ENCODE measurements around the gene PRSS12. TPM values are rescaled to one million over a fixed set of nuclear protein-coding genes. Genes with fewer than 3 reads are reported as not detected.

Gene PRSS12
- total RNA-seq, 1 experiment from 2014 or later, result 11.3 TPM

- peaks cover 20% of the 10 kb centered on the region for H3K36me3 ChIP-seq (ENCODE audit: low read depth)
- no peak for DNase-seq
- BruUV-seq (replicated peaks), result no TSS peak
- peaks cover 27% of the 10 kb centered on the region for H3K79me2 ChIP-seq (ENCODE audit: low read depth)
- peak overlapping the region; percentile 75 for H3K4me2 ChIP-seq
- ChIA-PET POLR2A (ENCODE audit: unreplicated experiment) (no interaction called here), CTCF (no interaction called here)
- H2AFZ ChIP-seq, result no peak overlapping the region
- peak overlapping the region; percentile 88 for H3K27ac ChIP-seq
- no peaks in the 10 kb centered on the region for H3K9me3 ChIP-seq (ENCODE audit: insufficient read depth, low read depth)
- intact Hi-C loops (cut with micrococcal nuclease; ENCODE audit: unreplicated experiment), result loop anchor here (1.0 to 10.0 kb wide), 3 partner anchors 70 to 403 kb away; partner anchors contain the start of gene METTL14
- peaks cover 23% of the 10 kb centered on the region for H3K4me1 ChIP-seq (replicated peaks; ENCODE audit: insufficient read depth)
- no peak overlapping the region for H3K4me3 ChIP-seq
- no peaks in the 10 kb centered on the region for H3K9me2 ChIP-seq (ENCODE audit: insufficient read depth)
- peaks cover 46% of the 10 kb centered on the region for H3F3A ChIP-seq (ENCODE audit: insufficient read depth, low read depth)
- peaks cover 6% of the 10 kb centered on the region for H4K20me1 ChIP-seq (ENCODE audit: insufficient read depth)
- no peak for TF ChIP-seq EZH2 (IDR thresholded peaks at IDR 0.05; ENCODE audit: low read depth)
- H3K27me3 ChIP-seq (ENCODE audit: insufficient read depth, low read depth), result no peaks in the 10 kb centered on the region
Measured at GRCh38 chr4:118281611-118282442, 71.0 kb downstream of the PRSS12 start.

GRCh38 chr4:118280501-118281218 lies 72.1 kb downstream of the PRSS12 start:
- peaks cover 20% of the 10 kb centered on the region for H3K36me3 ChIP-seq (ENCODE audit: low read depth)
- peak; percentile 54 for TF ChIP-seq CTCF (conservative IDR thresholded peaks at IDR 0.05)
- no peak for TF ChIP-seq EZH2 (IDR thresholded peaks at IDR 0.05; ENCODE audit: low read depth)
- H3K4me3 ChIP-seq, result peak overlapping the region; percentile 87
- ChIA-PET CTCF (no interaction called here), POLR2A (ENCODE audit: unreplicated experiment) (no interaction called here)
- DNase-seq, result peak; percentile 35 to 54
- H3K4me2 ChIP-seq, result peak overlapping the region; percentile 75
- peaks cover 46% of the 10 kb centered on the region for H3F3A ChIP-seq (ENCODE audit: insufficient read depth, low read depth)
- no peaks in the 10 kb centered on the region for H3K9me2 ChIP-seq (ENCODE audit: insufficient read depth)
- no peaks in the 10 kb centered on the region for H3K27me3 ChIP-seq (ENCODE audit: insufficient read depth, low read depth)
- peaks cover 23% of the 10 kb centered on the region for H3K4me1 ChIP-seq (replicated peaks; ENCODE audit: insufficient read depth)
- H2AFZ ChIP-seq, result no peak overlapping the region
- H3K27ac ChIP-seq, result peak overlapping the region; percentile 88
- no peaks in the 10 kb centered on the region for H3K9me3 ChIP-seq (ENCODE audit: insufficient read depth, low read depth)
- H4K20me1 ChIP-seq (ENCODE audit: insufficient read depth), result peaks cover 6% of the 10 kb centered on the region
- no TSS peak for BruUV-seq (replicated peaks)
- peaks cover 27% of the 10 kb centered on the region for H3K79me2 ChIP-seq (ENCODE audit: low read depth)
- intact Hi-C loops (cut with micrococcal nuclease; ENCODE audit: unreplicated experiment), result loop anchor here (1.0 to 10.0 kb wide), 3 partner anchors 72 to 404 kb away; partner anchors contain the start of gene METTL14

GRCh38 chr4:118279920-118280432 lies 72.8 kb downstream of the PRSS12 start:
- DNase-seq, result no peak
- peak overlapping the region; percentile 88 for H3K27ac ChIP-seq
- CTCF ChIA-PET, result no interaction called here
- H3K9me2 ChIP-seq (ENCODE audit: insufficient read depth), result no peaks in the 10 kb centered on the region
- H2AFZ ChIP-seq, result no peak overlapping the region
- H3K36me3 ChIP-seq (ENCODE audit: low read depth), result peaks cover 20% of the 10 kb centered on the region
- peaks cover 23% of the 10 kb centered on the region for H3K4me1 ChIP-seq (replicated peaks; ENCODE audit: insufficient read depth)
- H3K4me3 ChIP-seq, result peak overlapping the region; percentile 87
- intact Hi-C loops (cut with micrococcal nuclease; ENCODE audit: unreplicated experiment), result loop anchor here (10.0 kb wide), 2 partner anchors 225 to 405 kb away; partner anchors contain the start of gene METTL14
- peaks cover 27% of the 10 kb centered on the region for H3K79me2 ChIP-seq (ENCODE audit: low read depth)
- no peaks in the 10 kb centered on the region for H3K9me3 ChIP-seq (ENCODE audit: insufficient read depth, low read depth)
- BruUV-seq (replicated peaks), result no TSS peak
- H4K20me1 ChIP-seq (ENCODE audit: insufficient read depth), result peaks cover 6% of the 10 kb centered on the region
- POLR2A ChIA-PET (ENCODE audit: unreplicated experiment), result no interaction called here
- TF ChIP-seq CTCF (conservative IDR thresholded peaks at IDR 0.05) (no peak), EZH2 (IDR thresholded peaks at IDR 0.05; ENCODE audit: low read depth) (no peak)
- no peaks in the 10 kb centered on the region for H3K27me3 ChIP-seq (ENCODE audit: insufficient read depth, low read depth)
- H3K4me2 ChIP-seq, result peak overlapping the region; percentile 75
- H3F3A ChIP-seq (ENCODE audit: insufficient read depth, low read depth), result peaks cover 46% of the 10 kb centered on the region
